ENCODE data around the gene AATK. TPM values are rescaled to one million over a fixed set of nuclear protein-coding genes. Genes with fewer than 3 reads are reported as not detected.
A peak's percentile ranks its signal among the peaks of the same experiment; 100 is the strongest.

Gene AATK
- total and polyA plus RNA-seq, 9 of the 15 experiments (the other 6 are each of a cell fraction or from before 2014, with no cell fraction given): 0.11 to 0.55 (median 0.38) TPM; not detected in 5

GRCh38 chr17:81119223-81120148 lies 46.5 kb downstream of the AATK start (continued):
- TF ChIP-seq, protein P1, sequence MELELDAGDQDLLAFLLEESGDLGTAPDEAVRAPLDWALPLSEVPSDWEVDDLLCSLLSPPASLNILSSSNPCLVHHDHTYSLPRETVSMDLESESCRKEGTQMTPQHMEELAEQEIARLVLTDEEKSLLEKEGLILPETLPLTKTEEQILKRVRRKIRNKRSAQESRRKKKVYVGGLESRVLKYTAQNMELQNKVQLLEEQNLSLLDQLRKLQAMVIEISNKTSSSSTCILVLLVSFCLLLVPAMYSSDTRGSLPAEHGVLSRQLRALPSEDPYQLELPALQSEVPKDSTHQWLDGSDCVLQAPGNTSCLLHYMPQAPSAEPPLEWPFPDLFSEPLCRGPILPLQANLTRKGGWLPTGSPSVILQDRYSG (tag; conservative IDR thresholded peaks at IDR 0.05; ENCODE audit: low read depth): 0 out of 2 replicates have a peak, but pooled peaks have one; percentile 41
- TF ChIP-seq POLR2G (IDR thresholded peaks at IDR 0.05; ENCODE audit: low read depth, low read length) (peak; percentile 75), OTX1 (CRISPR knock-in tag; IDR thresholded peaks at IDR 0.05) (no peak), THAP7 (CRISPR knock-in tag; IDR thresholded peaks at IDR 0.05) (no peak), ZNF511 (CRISPR knock-in tag; IDR thresholded peaks at IDR 0.05) (peak; percentile 71; the same call in 1 of the 2 replicates), TCF3 (CRISPR knock-in tag; IDR thresholded peaks at IDR 0.05) (no peak), SRSF3 (IDR thresholded peaks at IDR 0.05; ENCODE audit: insufficient read depth, low read length) (no peak), KDM1A (IDR thresholded peaks at IDR 0.05) (no peak), RNF2 (IDR thresholded peaks at IDR 0.05) (no peak), TBP (optimal IDR thresholded peaks at IDR 0.05; ENCODE audit: low read depth, low read length) (peak; percentile 78), NRF1 (conservative IDR thresholded peaks at IDR 0.05 in 1 of 2, IDR thresholded peaks at IDR 0.05 in 1 of 2) (peak; percentile 53 to 67), LEF1 (IDR thresholded peaks at IDR 0.05) (no peak), UBTF (IDR thresholded peaks at IDR 0.05; ENCODE audit: borderline replicate concordance in 1 of 2, low read depth in 2 of 2, low read length in 2 of 2) (no peak), SMC3 (conservative IDR thresholded peaks at IDR 0.05; ENCODE audit: insufficient read depth, low read depth, low read length) (peak; percentile 33), STAG1 (CRISPR knock-in tag; IDR thresholded peaks at IDR 0.05; ENCODE audit: borderline replicate concordance) (no peak), ESRRA (IDR thresholded peaks at IDR 0.05; ENCODE audit: borderline replicate concordance, low read depth) (peak; percentile 89), COPS2 (conservative IDR thresholded peaks at IDR 0.05) (no peak), FOXM1 (IDR thresholded peaks at IDR 0.05; ENCODE audit: low read depth) (no peak), FOXM1 (CRISPR knock-in tag; IDR thresholded peaks at IDR 0.05; ENCODE audit: low read depth) (no peak)
- TF ChIP-seq, protein P2, sequence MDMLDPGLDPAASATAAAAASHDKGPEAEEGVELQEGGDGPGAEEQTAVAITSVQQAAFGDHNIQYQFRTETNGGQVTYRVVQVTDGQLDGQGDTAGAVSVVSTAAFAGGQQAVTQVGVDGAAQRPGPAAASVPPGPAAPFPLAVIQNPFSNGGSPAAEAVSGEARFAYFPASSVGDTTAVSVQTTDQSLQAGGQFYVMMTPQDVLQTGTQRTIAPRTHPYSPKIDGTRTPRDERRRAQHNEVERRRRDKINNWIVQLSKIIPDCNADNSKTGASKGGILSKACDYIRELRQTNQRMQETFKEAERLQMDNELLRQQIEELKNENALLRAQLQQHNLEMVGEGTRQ (CRISPR knock-in tag; IDR thresholded peaks at IDR 0.05): peak; percentile 79
- TF ChIP-seq, protein P3, sequence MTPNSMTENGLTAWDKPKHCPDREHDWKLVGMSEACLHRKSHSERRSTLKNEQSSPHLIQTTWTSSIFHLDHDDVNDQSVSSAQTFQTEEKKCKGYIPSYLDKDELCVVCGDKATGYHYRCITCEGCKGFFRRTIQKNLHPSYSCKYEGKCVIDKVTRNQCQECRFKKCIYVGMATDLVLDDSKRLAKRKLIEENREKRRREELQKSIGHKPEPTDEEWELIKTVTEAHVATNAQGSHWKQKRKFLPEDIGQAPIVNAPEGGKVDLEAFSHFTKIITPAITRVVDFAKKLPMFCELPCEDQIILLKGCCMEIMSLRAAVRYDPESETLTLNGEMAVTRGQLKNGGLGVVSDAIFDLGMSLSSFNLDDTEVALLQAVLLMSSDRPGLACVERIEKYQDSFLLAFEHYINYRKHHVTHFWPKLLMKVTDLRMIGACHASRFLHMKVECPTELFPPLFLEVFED (CRISPR knock-in tag; conservative IDR thresholded peaks at IDR 0.05): no peak
